ENCODE data around the gene NDUFA5. TPM values are rescaled to one million over a fixed set of nuclear protein-coding genes. Genes with fewer than 3 reads are reported as not detected.

The NDUFA5 gene
- polyA plus RNA-seq, 1 of the 3 experiments (the other 2 are of a cell fraction), result 10.9 TPM

DNA sequence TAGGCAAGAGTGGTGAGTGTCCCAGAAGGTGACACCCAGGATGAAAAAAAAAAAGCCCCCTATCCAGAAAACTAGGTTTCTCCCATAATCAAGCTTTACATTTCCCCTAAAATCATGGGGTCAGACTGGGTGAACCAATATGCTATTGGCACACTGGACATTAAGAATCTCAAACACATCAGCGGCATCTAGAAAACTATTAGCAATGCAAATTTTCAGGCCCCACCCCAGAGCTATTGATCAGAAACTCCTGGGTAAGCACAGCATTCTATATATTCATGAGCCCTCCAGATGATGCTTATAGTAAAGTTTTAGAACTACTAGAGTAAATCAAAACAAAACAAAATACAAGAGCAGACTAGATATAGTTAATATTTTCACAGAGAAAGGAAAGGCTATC is 59.6 kb downstream of the NDUFA5 start:
- no peaks in the 10 kb centered on the region for H3K27me3 ChIP-seq (ENCODE audit: insufficient read depth)
- no peak overlapping the region for H2AFZ ChIP-seq (ENCODE audit: low read depth)
- H3F3A ChIP-seq (replicated peaks; ENCODE audit: insufficient read depth), result no peaks in the 10 kb centered on the region
- no peaks in the 10 kb centered on the region for H3K36me3 ChIP-seq (replicated peaks in 1 of 2; ENCODE audit: control insufficient read depth in 1 of 2, insufficient read depth in 2 of 2, low read length in 1 of 2)
- H3K9me2 ChIP-seq, result no peaks in the 10 kb centered on the region
- no peak overlapping the region for H3K4me2 ChIP-seq
- CTCF ChIA-PET, result interaction anchor here (0.8 to 2.1 kb wide), 5 partner anchors 9 to 367 kb away, joined by 3 to 5 read pairs (median 4); no protein-coding TSS in a partner anchor
- no peak for DNase-seq
- H3K9ac ChIP-seq, result no peak overlapping the region
- TF ChIP-seq, protein P1, sequence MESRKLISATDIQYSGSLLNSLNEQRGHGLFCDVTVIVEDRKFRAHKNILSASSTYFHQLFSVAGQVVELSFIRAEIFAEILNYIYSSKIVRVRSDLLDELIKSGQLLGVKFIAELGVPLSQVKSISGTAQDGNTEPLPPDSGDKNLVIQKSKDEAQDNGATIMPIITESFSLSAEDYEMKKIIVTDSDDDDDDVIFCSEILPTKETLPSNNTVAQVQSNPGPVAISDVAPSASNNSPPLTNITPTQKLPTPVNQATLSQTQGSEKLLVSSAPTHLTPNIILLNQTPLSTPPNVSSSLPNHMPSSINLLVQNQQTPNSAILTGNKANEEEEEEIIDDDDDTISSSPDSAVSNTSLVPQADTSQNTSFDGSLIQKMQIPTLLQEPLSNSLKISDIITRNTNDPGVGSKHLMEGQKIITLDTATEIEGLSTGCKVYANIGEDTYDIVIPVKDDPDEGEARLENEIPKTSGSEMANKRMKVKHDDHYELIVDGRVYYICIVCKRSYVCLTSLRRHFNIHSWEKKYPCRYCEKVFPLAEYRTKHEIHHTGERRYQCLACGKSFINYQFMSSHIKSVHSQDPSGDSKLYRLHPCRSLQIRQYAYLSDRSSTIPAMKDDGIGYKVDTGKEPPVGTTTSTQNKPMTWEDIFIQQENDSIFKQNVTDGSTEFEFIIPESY (IDR thresholded peaks at IDR 0.05; ENCODE audit: borderline replicate concordance, low read depth), result no peak
- TF ChIP-seq TAF1 (IDR thresholded peaks at IDR 0.05; ENCODE audit: borderline replicate concordance, low read depth, low read length) (no peak), RFX5 (IDR thresholded peaks at IDR 0.05; ENCODE audit: low read length) (no peak), FOXM1 (IDR thresholded peaks at IDR 0.05; ENCODE audit: low read depth) (no peak), NRF1 (IDR thresholded peaks at IDR 0.05; ENCODE audit: low read depth, low read length) (no peak), PBX3 (IDR thresholded peaks at IDR 0.05) (no peak), EZH2phosphoT487 (IDR thresholded peaks at IDR 0.05; ENCODE audit: borderline replicate concordance, low read depth) (no peak), TEAD4 (IDR thresholded peaks at IDR 0.05; ENCODE audit: borderline replicate concordance, insufficient read depth) (no peak), NFIC (IDR thresholded peaks at IDR 0.05; ENCODE audit: borderline replicate concordance) (no peak), RAD21 (IDR thresholded peaks at IDR 0.05; ENCODE audit: low read length) (no peak), MEF2A (IDR thresholded peaks at IDR 0.05; ENCODE audit: borderline replicate concordance, low read depth) (no peak), FOXJ3 (CRISPR knock-in tag; IDR thresholded peaks at IDR 0.05) (no peak)
- TF ChIP-seq, protein P2, sequence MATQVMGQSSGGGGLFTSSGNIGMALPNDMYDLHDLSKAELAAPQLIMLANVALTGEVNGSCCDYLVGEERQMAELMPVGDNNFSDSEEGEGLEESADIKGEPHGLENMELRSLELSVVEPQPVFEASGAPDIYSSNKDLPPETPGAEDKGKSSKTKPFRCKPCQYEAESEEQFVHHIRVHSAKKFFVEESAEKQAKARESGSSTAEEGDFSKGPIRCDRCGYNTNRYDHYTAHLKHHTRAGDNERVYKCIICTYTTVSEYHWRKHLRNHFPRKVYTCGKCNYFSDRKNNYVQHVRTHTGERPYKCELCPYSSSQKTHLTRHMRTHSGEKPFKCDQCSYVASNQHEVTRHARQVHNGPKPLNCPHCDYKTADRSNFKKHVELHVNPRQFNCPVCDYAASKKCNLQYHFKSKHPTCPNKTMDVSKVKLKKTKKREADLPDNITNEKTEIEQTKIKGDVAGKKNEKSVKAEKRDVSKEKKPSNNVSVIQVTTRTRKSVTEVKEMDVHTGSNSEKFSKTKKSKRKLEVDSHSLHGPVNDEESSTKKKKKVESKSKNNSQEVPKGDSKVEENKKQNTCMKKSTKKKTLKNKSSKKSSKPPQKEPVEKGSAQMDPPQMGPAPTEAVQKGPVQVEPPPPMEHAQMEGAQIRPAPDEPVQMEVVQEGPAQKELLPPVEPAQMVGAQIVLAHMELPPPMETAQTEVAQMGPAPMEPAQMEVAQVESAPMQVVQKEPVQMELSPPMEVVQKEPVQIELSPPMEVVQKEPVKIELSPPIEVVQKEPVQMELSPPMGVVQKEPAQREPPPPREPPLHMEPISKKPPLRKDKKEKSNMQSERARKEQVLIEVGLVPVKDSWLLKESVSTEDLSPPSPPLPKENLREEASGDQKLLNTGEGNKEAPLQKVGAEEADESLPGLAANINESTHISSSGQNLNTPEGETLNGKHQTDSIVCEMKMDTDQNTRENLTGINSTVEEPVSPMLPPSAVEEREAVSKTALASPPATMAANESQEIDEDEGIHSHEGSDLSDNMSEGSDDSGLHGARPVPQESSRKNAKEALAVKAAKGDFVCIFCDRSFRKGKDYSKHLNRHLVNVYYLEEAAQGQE (IDR thresholded peaks at IDR 0.05; ENCODE audit: low read depth, low read length), result no peak
- H3K79me2 ChIP-seq (ENCODE audit: insufficient read depth), result no peaks in the 10 kb centered on the region
- H4K20me1 ChIP-seq (ENCODE audit: insufficient read depth), result no peaks in the 10 kb centered on the region
- WGBS (ENCODE audit: low lambda C conversion rate), result 45% methylated on average over 1 of the region's 1 CpG
- H3K9me3 ChIP-seq, result no peaks in the 10 kb centered on the region
- H3K4me1 ChIP-seq (ENCODE audit: control insufficient read depth in 1 of 2, insufficient read depth in 2 of 2, low read depth in 1 of 2, low read length in 1 of 2), result no peaks in the 10 kb centered on the region; a peak in 1 of 4 replicates
- H3K4me3 ChIP-seq (ENCODE audit: low read depth in 2 of 2, low read length in 1 of 2), result no peak overlapping the region
- no peak overlapping the region for H3K27ac ChIP-seq (ENCODE audit: low read depth in 2 of 2, low read length in 1 of 2)
- POLR2A ChIA-PET, result no interaction called here
